H1 (cell line): ENCODE data around the gene DNAJC6. TPM values are rescaled to one million over a fixed set of nuclear protein-coding genes. Genes with fewer than 3 reads are reported as not detected.

ENCODE experiments used
- CTCF ChIA-PET: fragments of 300-600 bp; sonication (Branson Sonifier 250); formaldehyde crosslinking; loops from one replicate; lab custom pipeline; 2021; ENCODE audit not compliant: partially characterized antibody; lab: Charles Lee
- POLR2A ChIA-PET: fragments of 300-600 bp; sonication (Branson Sonifier 250); formaldehyde crosslinking; loops from one replicate; lab custom pipeline; 2021; ENCODE audit warnings: inconsistent platforms; ENCODE audit not compliant: partially characterized antibody; lab: Charles Lee
- DNase-seq, 2 experiments: peaks; one replicate each; pipeline versions ENCODE4 v3.0.0 to v3.0.0-alpha.2; 2010 to 2022; ENCODE audit warnings: low spot score in 2 of 2, low read depth in 1 of 2, mixed read lengths in 1 of 2
- FAIRE-seq: peaks from 2 replicates; lab custom pipeline; 2011; peaks lifted over from hg19 to GRCh38; lab: Jason Lieb, UNC
- H2AFZ ChIP-seq: 2 replicates; pipeline ENCODE4 v1.8.1; 2012; ENCODE audit warnings: low read length, inconsistent platforms
- H2AK5ac ChIP-seq: 2 replicates; pipeline ENCODE4 v1.6.1; 2013; ENCODE audit warnings: low read depth, low read length
- H2BK120ac ChIP-seq: replicated peaks from 2 replicates; pipeline ENCODE3; 2013; ENCODE audit warnings: low read depth, low read length, inconsistent platforms
- H2BK12ac ChIP-seq: 2 replicates; pipeline ENCODE4 v1.6.1; 2013; ENCODE audit warnings: low read depth, low read length
- H2BK15ac ChIP-seq: 2 replicates; pipeline ENCODE4 v1.6.1; 2013; ENCODE audit warnings: low read length
- H2BK20ac ChIP-seq: 2 replicates; pipeline ENCODE4 v1.6.1; 2013; ENCODE audit warnings: low read length
- H2BK5ac ChIP-seq: 2 replicates; pipeline ENCODE4 v1.6.1; 2013; ENCODE audit warnings: low read depth, low read length
- H3K14ac ChIP-seq: 2 replicates; pipeline ENCODE4 v1.6.1; 2013; ENCODE audit warnings: inconsistent platforms; ENCODE audit not compliant: insufficient read length
- H3K18ac ChIP-seq: 2 replicates; pipeline ENCODE4 v1.6.1; 2013; ENCODE audit warnings: low read length; ENCODE audit errors: extremely low read depth
- H3K23ac ChIP-seq: 2 replicates; pipeline ENCODE4 v1.6.1; 2013; ENCODE audit warnings: inconsistent platforms; ENCODE audit not compliant: insufficient read length
- H3K23me2 ChIP-seq: 2 replicates; pipeline ENCODE4 v1.6.1; 2013; ENCODE audit warnings: low read depth, low read length
- H3K27ac ChIP-seq: 2 replicates; pipeline ENCODE4 v1.6.1; 2011; ENCODE audit warnings: low read depth, low read length, inconsistent platforms
- H3K27me3 ChIP-seq, 4 experiments: replicated peaks in 1 of 4; 1 replicate in 1 of 4; 2 replicates in 3 of 4; pipeline versions ENCODE4 v1.6.1 to v1.8.1; 2011 to 2013; ENCODE audit warnings: low read length in 3 of 4, mild to moderate bottlenecking in 3 of 4, inconsistent platforms in 2 of 4, mixed read lengths in 2 of 4, moderate library complexity in 1 of 4; ENCODE audit not compliant: control insufficient read depth in 3 of 4, insufficient read depth in 3 of 4; ENCODE audit errors: extremely low read depth in 1 of 4
- H3K36me3 ChIP-seq, 4 experiments: 2 replicates each; pipeline versions ENCODE4 v1.6.1 to v1.8.1; 2011 to 2013; ENCODE audit warnings: mild to moderate bottlenecking in 4 of 4, low read length in 3 of 4, moderate library complexity in 2 of 4, control low read depth in 1 of 4, inconsistent platforms in 1 of 4; ENCODE audit not compliant: insufficient read depth in 4 of 4, control insufficient read depth in 2 of 4
- H3K4ac ChIP-seq: replicated peaks from 2 replicates; pipeline ENCODE3; 2013; ENCODE audit warnings: low read length, low read depth, mixed read lengths, inconsistent platforms; ENCODE audit not compliant: insufficient read length
- H3K4me1 ChIP-seq, 4 experiments: replicated peaks in 1 of 4; 1 replicate in 1 of 4; 2 replicates in 3 of 4; pipeline versions ENCODE4 v1.6.1 to v1.8.1; 2011 to 2013; ENCODE audit warnings: low read length in 3 of 4, inconsistent platforms in 2 of 4, mixed read lengths in 1 of 4; ENCODE audit not compliant: insufficient read depth in 4 of 4, control insufficient read depth in 3 of 4
- H3K4me2 ChIP-seq, 2 experiments: 2 replicates each; pipeline versions ENCODE4 v1.6.1 to v1.8.1; 2011 to 2013; ENCODE audit warnings: low read depth in 2 of 2, low read length in 2 of 2, control low read depth in 1 of 2, inconsistent platforms in 1 of 2, mild to moderate bottlenecking in 1 of 2; ENCODE audit not compliant: insufficient read depth in 1 of 2
- H3K4me3 ChIP-seq, 4 experiments: fragments of 200-600, 300-600 bp in 1 of 4; sonication (generic), shearing (Covaris generic), sonication (Bioruptor Twin) in 1 of 4; 2 replicates each; pipeline versions ENCODE4 v1.5.1 to v1.8.1; 2011 to 2016; ENCODE audit warnings: low read length in 4 of 4, low read depth in 3 of 4, control low read depth in 2 of 4, inconsistent platforms in 2 of 4, mild to moderate bottlenecking in 2 of 4, mixed read lengths in 1 of 4, moderate library complexity in 1 of 4; ENCODE audit not compliant: insufficient read depth in 2 of 4; ENCODE audit errors: extremely low read depth in 1 of 4
- H3K56ac ChIP-seq: replicated peaks from 2 replicates; pipeline ENCODE3; 2013; ENCODE audit warnings: low read depth, mild to moderate bottlenecking, mixed read lengths, low read length, inconsistent platforms; ENCODE audit not compliant: insufficient read length
- H3K79me1 ChIP-seq: 2 replicates; pipeline ENCODE4 v1.6.1; 2013; ENCODE audit warnings: low read depth, low read length, control low read depth
- H3K79me2 ChIP-seq, 2 experiments: 2 replicates each; pipeline versions ENCODE4 v1.6.1 to v1.8.1; 2012 to 2013; ENCODE audit warnings: low read length in 2 of 2, mild to moderate bottlenecking in 2 of 2, inconsistent platforms in 1 of 2; ENCODE audit not compliant: insufficient read depth in 2 of 2, control insufficient read depth in 1 of 2
- H3K9ac ChIP-seq, 4 experiments: replicated peaks in 1 of 4; 1 replicate in 1 of 4; 2 replicates in 3 of 4; pipeline versions ENCODE4 v1.6.1 to v1.8.1; 2011 to 2013; ENCODE audit warnings: low read depth in 3 of 4, low read length in 3 of 4, control low read depth in 2 of 4, mild to moderate bottlenecking in 2 of 4, moderate library complexity in 2 of 4, inconsistent platforms in 1 of 4; ENCODE audit errors: extremely low read depth in 1 of 4
- H3K9me3 ChIP-seq, 2 experiments: 2 replicates each; pipeline versions ENCODE4 v1.6.1 to v1.8.1; 2012 to 2013; ENCODE audit warnings: mild to moderate bottlenecking in 2 of 2, moderate library complexity in 2 of 2, control low read depth in 1 of 2, inconsistent platforms in 1 of 2, low read depth in 1 of 2, low read length in 1 of 2, mixed read lengths in 1 of 2; ENCODE audit not compliant: insufficient read depth in 2 of 2
- H4K20me1 ChIP-seq, 2 experiments: replicated peaks in 1 of 2; 2 replicates each; pipeline versions ENCODE3 to v1.8.1; 2011 to 2013; ENCODE audit warnings: inconsistent platforms in 2 of 2, low read length in 2 of 2, mild to moderate bottlenecking in 1 of 2; ENCODE audit not compliant: insufficient read depth in 2 of 2, control insufficient read depth in 1 of 2
- H4K5ac ChIP-seq: 2 replicates; pipeline ENCODE4 v1.6.1; 2013; ENCODE audit warnings: low read length, low read depth, mixed read lengths, inconsistent platforms; ENCODE audit not compliant: insufficient read length
- H4K8ac ChIP-seq: 2 replicates; pipeline ENCODE4 v1.8.0; 2013; ENCODE audit warnings: mild to moderate bottlenecking, moderate library complexity, low read length, inconsistent platforms; ENCODE audit not compliant: insufficient read depth; ENCODE audit errors: extremely low read depth
- H4K91ac ChIP-seq: replicated peaks from 2 replicates; pipeline ENCODE3; 2013; ENCODE audit warnings: low read length, mixed read lengths, inconsistent platforms; ENCODE audit not compliant: insufficient read length
- GABPA ChIP-seq: IDR thresholded peaks from 2 replicates; pipeline ENCODE4 v1.6.1; 2011; ENCODE audit warnings: mild to moderate bottlenecking, low read length, moderate library complexity, borderline replicate concordance; ENCODE audit not compliant: insufficient read depth
- GTF2F1 ChIP-seq: IDR thresholded peaks from 2 replicates; pipeline ENCODE4 v1.6.1; 2012; ENCODE audit warnings: low read depth, low read length, improper control_type of control experiment, borderline replicate concordance
- SIX5 ChIP-seq: IDR thresholded peaks from 2 replicates; pipeline ENCODE4 v1.6.1; 2011; ENCODE audit warnings: mild to moderate bottlenecking, low read depth, low read length
- WGBS, 2 experiments: shearing (Covaris generic) in 1 of 2; methylation state at CpG; one replicate each; pipeline versions ENCODE4 v1.1.6 to v1.1.7; 2013 to 2015; ENCODE audit warnings: low lambda C conversion rate in 2 of 2, mixed read lengths in 2 of 2, inconsistent platforms in 1 of 2, low coverage in 1 of 2, missing lambda C conversion rate in 1 of 2; ENCODE audit not compliant: insufficient replicate concordance in 2 of 2, insufficient coverage in 1 of 2, insufficient read length in 1 of 2; ENCODE audit errors: extremely low coverage in 1 of 2, missing lambda C conversion rate in 1 of 2; 5-methylcytosine and 5-hydroxymethylcytosine counted together
- polyA plus RNA-seq, 7 experiments: library from polyadenylated mRNA; depleted of rRNA in 3 of 7; stranded (reverse) in 5 of 7; unstranded in 2 of 7; fragments of >200 nt in 5 of 7; fragments of 200-250 nt in 2 of 7; gene quantifications; 1 replicate in 5 of 7; 2 replicates in 1 of 7; 4 replicates in 1 of 7; pipeline versions ENCODE4 v1.2.1 to v1.2.3, GENCODE V29; 2011 to 2013; ENCODE audit warnings: missing spikeins in 2 of 7, mixed read lengths in 2 of 7
- total RNA-seq: library from RNA; stranded (reverse); fragmentation: NEBNext Ultra II Directional; extraction: Animal tissue kit (Norgen Biotek cat#: 25700); gene quantifications from 2 replicates; pipeline ENCODE4 v1.2.1, GENCODE V29; 2021

Gene DNAJC6
- total and polyA plus RNA-seq, 2 of the 8 experiments (the other 6 are each of a cell fraction or from before 2014, with no cell fraction given) = 1.6 to 3.0 TPM

GRCh38 chr1:65299328-65299727, 10.0 kb upstream of the DNAJC6 start:
- no peak overlapping the region for H3K9ac ChIP-seq
- H4K20me1 ChIP-seq = no peaks in the 10 kb centered on the region
- no peak overlapping the region for H3K4me3 ChIP-seq
- H4K8ac ChIP-seq = no peak overlapping the region
- no peak overlapping the region for H3K56ac ChIP-seq
- H3K23ac ChIP-seq = no peak overlapping the region
- no peak overlapping the region for H2BK20ac ChIP-seq
- H3K27me3 ChIP-seq = no peaks in the 10 kb centered on the region; a peak in 2 of 7 replicates
- H4K5ac ChIP-seq = no peak overlapping the region
- no peak overlapping the region for H2BK12ac ChIP-seq
- FAIRE-seq = no peak
- H3K27ac ChIP-seq = no peak overlapping the region
- no peak overlapping the region for H3K14ac ChIP-seq
- 50% methylated on average over 1 of the region's 1 CpG; no CpG with 5 or more reads in 1 of the 2 experiments for WGBS, 2 experiments
- CTCF ChIA-PET = interaction anchor here (1.2 kb wide), 1 partner anchor 23 kb away, joined by 4 read pairs; no protein-coding TSS in a partner anchor
- no peak overlapping the region for H4K91ac ChIP-seq
- H3K4me1 ChIP-seq = no peaks in the 10 kb centered on the region
- no peaks in the 10 kb centered on the region for H3K36me3 ChIP-seq
- H2BK120ac ChIP-seq = no peak overlapping the region
- H3K4me2 ChIP-seq = no peak overlapping the region
- H3K9me3 ChIP-seq = no peaks in the 10 kb centered on the region
- H2BK15ac ChIP-seq = no peak overlapping the region
- H2AK5ac ChIP-seq = no peak overlapping the region
- H3K23me2 ChIP-seq = no peaks in the 10 kb centered on the region
- no peak overlapping the region for H3K4ac ChIP-seq
- TF ChIP-seq GTF2F1 = no peak
- TF ChIP-seq SIX5 = no peak
- TF ChIP-seq GABPA = no peak
- no peak overlapping the region for H3K18ac ChIP-seq
- H3K79me1 ChIP-seq = no peaks in the 10 kb centered on the region; the same call in 1 of the 2 replicates
- H3K79me2 ChIP-seq = no peaks in the 10 kb centered on the region
- no peak overlapping the region for H2BK5ac ChIP-seq
- POLR2A ChIA-PET = interaction anchor here (1.0 kb wide), 1 partner anchor 9 kb away, joined by 3 read pairs; no protein-coding TSS in a partner anchor
- H2AFZ ChIP-seq = no peak overlapping the region
- DNase-seq = no peak
